KOPT-K1 (cell line): Measurements from ENCODE around the gene CBLN1.

Experiments
- H3K27ac ChIP-seq: fragments of 200-600 bp; sonication (generic); 2 replicates; pipeline ENCODE4 v1.5.1; 2016; ENCODE audit warnings: antibody characterized with exemption, mild to moderate bottlenecking, low read depth, low read length; ENCODE audit not compliant: poor library complexity, severe bottlenecking
- H3K36me3 ChIP-seq: fragments of 200-600 bp; sonication (generic); 2 replicates; pipeline ENCODE4 v1.5.1; 2017; ENCODE audit warnings: antibody characterized with exemption, mild to moderate bottlenecking, low read length, moderate library complexity; ENCODE audit not compliant: insufficient read depth
- H3K9me3 ChIP-seq: fragments of 200-600 bp; sonication (generic); 2 replicates; pipeline ENCODE4 v1.5.1; 2017; ENCODE audit warnings: antibody characterized with exemption, low read length, mild to moderate bottlenecking; ENCODE audit not compliant: insufficient read depth, poor library complexity, severe bottlenecking

Gene CBLN1

DNA sequence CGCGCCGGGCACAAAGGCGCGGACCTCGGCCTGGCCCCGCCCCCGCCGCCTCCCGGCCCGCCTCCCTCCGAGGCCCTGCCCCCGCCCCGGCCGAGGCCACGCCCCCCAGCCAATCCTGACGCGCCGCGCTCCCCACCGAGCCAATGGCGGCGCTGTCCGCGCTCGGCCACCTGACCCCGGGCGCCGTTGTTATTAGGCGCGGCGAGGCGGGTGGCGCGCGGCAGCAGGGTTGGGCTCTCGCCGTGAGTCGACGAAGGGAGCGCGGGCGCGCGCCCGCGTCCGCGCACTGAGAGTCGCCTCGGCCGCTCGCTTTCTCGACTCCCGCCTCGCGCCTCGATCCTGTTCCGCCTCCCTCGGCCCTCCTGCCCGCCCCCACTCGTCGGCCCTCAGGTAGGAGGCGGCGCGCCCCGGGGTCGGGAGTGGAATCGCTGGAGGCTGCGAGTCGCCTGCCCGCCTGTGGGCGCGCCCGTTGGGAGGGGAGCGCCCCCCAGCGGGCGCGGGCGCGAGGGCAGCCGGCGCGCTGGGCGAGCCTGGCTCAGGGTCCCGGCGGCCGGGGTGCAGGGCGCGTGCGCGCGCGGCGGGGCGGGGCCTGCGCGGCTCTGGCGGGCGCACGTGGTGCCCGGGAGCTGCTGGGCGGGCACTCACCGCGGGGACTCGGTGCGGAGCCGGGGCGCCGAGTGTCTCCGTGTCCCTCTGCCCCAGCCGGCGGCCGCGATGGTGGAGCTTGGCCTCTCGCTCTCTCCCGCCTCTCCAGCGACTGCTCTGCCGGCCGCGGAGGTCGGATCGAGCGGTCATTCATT is 405 bp upstream of the CBLN1 start:
- Histone ChIP-seq H3K36me3 (no peaks in the 10 kb centered on the region), H3K27ac (no peak overlapping the region), H3K9me3 (no peaks in the 10 kb centered on the region)

DNA sequence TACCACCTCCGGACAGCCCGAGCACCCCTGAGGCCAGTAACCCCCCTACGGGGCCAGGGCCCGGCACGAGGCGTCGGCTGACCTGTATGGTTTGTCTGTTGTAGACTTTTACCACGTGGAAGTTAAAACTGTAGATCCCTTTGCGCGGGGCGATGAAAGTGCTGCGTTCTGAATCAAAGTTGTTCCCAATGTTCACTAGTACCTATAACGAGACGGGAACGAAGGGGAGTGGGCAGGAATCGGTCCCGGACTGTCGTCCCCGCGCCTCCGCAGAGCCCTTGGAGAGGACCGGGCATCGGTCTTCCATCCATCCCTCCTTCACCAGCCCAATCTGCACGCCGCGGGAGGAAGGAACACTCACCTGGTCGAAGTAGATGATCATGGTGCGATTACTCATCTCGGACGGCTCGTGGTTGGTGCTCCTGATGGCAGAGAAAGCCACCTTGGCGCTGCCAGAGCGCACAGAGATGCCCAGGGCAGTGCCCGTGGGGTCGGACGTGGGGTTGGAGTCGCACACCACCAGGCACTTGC is 732 bp downstream of the CBLN1 start:
- Histone ChIP-seq H3K27ac (no peak overlapping the region), H3K36me3 (no peaks in the 10 kb centered on the region), H3K9me3 (no peaks in the 10 kb centered on the region)

DNA sequence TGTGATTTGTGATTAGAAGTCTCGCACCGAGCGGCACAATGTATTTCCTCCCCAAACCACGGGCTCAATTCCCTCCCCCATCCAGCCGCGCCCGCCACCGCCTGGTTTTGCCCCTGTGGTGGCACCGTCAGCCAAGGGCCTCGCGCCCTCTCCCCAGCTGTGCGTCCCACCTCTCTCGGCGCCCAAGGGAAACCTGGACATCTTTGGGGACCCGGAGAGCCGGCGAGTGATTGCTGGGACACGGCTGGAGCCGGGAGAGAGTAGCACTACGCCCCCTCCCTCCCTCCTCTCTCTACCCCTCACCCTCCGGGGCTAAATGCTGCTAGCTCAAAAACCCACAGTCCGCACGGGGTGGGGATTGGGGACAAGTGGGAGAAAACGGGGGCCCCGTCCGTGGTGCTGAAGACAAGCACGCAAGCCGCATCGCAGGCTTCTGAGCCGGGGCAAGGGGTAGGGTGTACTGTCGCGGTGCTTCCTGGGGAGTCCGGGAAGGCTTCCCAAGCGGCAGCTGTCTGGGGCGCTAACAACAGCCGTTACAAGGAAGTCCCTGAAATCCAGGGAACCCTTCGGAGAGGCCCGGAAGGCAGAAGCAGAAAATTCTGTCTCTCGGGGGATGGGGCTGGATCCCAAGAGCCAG is 1.4 kb downstream of the CBLN1 start:
- Histone ChIP-seq H3K27ac (no peak overlapping the region), H3K9me3 (no peaks in the 10 kb centered on the region), H3K36me3 (no peaks in the 10 kb centered on the region)

DNA sequence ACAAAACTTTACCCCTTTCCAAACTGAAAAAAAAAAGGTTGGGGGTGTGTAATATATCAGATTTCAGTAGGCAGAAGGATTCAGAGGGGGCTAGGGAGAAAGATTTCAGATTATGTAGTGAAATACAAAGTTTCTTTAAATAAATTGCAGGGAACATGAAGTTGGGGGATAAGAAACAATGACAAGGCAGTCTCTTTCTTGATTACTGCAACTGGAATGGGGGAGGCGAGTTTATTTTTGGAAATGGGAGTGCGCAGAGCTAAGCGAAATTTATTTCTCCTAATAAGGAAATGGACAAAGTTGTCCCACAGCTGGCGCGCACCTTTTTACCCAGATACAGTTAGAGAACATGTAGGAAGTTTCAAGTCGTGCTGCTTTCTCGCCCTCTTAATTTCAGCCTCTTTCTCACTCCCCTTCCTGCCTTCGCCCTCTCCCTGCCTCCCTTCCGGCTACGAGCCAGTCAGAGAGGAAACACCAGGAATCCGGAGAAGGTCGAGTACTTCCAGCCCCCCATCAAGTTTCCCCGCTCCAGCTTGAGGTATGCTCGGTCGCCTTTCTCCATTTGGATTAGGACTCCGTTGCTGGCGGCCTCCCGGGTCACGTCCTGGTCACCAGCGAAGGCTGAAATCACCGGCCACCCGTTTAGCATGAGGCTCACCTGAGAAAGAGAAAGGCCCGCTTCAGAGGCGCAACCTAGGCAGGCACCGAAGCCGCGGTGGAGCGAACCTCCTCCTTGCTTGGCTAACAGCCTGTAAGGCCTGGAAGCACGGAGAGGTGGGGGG is 2.5 kb downstream of the CBLN1 start:
- Histone ChIP-seq H3K36me3 (no peaks in the 10 kb centered on the region), H3K27ac (no peak overlapping the region), H3K9me3 (no peaks in the 10 kb centered on the region)

DNA sequence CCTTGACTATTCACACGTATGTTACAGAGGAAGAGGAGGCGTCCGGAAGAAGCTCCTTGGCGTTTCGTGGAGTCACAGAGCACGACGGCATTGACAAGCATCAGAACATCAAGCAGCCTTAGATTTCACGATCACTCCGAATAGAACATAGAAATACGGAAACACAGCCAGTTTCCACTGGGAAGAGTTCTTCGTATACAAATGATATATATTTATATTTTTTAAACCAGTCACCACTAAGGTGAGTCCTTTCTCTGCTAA is 3.1 kb downstream of the CBLN1 start:
- Histone ChIP-seq H3K27ac (no peak overlapping the region), H3K36me3 (no peaks in the 10 kb centered on the region), H3K9me3 (no peaks in the 10 kb centered on the region)

DNA sequence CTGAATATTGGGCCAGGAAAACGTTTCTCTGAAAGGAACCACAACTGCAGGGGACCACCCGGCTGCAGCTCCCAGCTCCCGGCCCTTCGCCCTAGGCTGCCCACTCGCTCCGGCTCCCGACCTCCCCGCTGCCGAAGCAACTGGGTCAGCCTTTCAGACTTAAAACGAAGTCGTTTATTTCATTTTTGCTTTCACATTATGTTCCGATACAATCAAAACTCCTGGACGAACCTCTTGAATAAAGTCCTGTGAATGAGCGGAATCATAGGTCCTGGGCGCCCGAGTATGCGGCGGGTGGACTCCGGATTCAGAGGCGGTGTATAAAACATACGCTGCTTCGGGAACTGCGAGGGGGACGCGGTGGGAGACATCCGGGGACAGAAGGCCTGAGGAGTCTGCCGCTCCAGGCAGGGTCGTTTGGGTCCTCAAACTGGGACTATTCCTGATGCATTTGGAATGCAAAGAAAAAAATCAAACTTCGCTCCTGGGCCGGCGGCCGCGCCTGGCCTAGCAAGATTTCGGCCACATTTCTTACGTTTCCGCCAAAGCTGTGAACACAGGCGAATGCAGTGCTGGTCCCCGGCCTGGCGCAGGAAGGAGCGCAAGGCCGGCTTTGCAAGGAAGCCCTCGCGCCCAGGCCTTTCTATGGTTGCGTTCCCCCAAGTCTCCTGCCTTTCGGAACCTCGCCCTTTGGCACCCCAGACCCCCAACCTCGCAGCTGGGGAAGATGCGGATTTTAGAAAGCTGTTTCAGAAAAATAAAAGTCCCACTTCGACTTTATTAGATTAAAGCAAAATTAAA is 3.7 kb downstream of the CBLN1 start:
- Histone ChIP-seq H3K36me3 (no peaks in the 10 kb centered on the region), H3K27ac (no peak overlapping the region), H3K9me3 (no peaks in the 10 kb centered on the region)

DNA sequence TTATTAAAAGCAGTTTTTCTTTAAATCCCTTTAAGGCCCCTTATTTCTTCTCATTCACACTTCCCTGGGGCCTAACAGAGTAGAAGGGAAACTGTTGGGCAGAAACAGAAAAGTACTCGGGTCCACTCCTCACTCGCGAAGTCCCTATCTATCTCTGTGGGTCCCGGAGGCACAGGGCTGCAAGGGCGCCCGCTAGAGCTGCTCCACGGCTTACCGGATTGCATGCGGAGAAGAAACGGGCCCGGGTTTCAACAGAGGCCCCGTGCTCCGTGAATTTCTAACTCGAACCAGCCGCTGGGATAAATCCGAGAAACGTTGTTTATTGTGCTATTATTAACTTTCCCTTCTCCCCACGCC is 4.3 kb downstream of the CBLN1 start:
- H3K9me3 ChIP-seq, result no peaks in the 10 kb centered on the region
- no peak overlapping the region for H3K27ac ChIP-seq
- H3K36me3 ChIP-seq, result no peaks in the 10 kb centered on the region

DNA sequence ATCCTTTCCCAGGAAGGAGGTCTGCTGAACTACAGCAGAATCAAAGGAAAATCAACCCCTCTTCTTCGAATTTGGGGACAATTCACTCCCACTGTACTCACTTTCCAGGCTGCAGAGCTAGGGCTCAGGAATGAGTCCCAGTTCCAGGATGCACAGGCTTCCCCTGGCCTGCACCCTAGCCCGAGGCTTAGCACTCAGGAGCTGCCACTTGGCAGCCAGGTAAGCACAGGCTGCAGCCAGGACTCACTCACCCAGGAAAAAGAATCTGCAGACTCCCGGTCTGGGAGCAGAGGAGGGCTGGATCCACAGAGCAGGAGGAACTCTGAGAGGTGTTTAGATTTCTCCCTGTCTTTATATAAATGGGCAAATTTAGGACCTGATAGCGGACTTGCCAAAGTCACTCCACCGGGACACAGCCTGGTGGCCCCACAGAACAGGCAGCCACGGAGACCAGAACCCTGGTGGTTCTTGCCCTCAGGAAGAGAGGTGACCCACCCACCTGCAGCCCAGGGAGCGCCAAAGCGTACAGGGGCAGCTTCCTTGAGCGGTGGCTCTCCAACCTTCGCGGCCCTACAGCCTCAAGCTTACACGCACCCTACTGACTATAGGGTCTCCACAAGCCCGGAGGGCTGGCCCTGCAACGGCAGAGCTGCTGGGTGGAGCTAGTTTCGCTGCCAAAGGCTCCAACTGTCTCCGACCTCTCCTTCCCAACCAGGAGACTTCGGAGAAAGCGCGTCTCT is 4.8 kb downstream of the CBLN1 start:
- H3K9me3 ChIP-seq, result no peaks in the 10 kb centered on the region
- no peak overlapping the region for H3K27ac ChIP-seq
- no peaks in the 10 kb centered on the region for H3K36me3 ChIP-seq

DNA sequence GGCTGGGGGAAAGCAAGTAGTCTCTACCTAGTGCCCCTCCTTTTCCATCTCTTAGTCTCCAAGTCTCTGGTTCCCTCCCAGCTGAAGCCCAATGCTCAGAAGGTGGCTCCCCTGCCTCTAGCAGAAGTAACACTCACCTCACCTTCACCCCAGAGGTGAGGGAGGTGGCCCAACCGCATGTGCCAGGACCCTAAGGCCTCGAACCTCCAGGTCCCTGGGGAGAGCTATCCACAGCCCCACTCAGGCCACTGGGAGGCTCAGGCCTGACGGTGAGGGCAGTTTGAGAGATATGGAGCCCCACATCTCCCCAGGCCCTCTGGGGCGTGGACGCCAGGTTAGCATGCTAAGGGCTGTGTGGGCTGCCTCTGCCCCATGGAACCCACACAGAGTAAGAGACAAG is 5.8 kb downstream of the CBLN1 start:
- no peaks in the 10 kb centered on the region for H3K9me3 ChIP-seq
- no peak overlapping the region for H3K27ac ChIP-seq
- H3K36me3 ChIP-seq, result no peaks in the 10 kb centered on the region

DNA sequence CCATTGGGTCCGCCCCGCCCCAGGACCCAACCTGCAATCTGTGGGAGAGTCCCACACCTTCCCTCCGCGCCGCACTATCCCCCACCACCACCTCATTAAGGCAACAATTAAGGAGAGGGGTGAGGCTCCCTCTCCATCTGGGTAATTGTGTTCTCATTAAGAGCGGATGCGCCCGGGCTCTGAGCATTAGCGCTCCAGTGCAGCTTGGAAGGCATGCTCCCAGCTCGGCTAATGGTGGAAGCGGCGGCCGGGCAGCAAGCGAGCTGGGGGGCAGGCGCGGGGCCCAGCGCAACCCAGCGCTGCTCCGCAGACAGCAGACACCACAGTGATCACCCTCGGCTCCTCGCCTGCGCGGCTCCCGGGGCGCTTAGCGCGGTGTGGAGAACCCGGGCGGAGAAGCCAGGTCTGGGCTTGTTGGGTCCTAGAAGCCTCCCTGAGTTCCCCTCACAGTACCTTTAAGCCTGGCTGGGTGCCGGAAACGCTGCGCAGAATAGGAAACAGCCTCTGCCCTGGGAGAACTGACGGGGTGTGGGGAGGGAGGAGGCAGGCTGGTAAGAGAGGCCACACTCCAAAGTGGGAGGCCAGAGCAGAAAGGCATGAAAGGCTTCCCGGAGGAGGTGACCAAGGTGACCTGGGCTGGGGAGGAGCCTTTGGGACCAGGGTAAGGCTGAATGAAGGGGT is 6.4 kb downstream of the CBLN1 start:
- H3K9me3 ChIP-seq, result no peaks in the 10 kb centered on the region
- H3K27ac ChIP-seq, result no peak overlapping the region
- H3K36me3 ChIP-seq, result no peaks in the 10 kb centered on the region

DNA sequence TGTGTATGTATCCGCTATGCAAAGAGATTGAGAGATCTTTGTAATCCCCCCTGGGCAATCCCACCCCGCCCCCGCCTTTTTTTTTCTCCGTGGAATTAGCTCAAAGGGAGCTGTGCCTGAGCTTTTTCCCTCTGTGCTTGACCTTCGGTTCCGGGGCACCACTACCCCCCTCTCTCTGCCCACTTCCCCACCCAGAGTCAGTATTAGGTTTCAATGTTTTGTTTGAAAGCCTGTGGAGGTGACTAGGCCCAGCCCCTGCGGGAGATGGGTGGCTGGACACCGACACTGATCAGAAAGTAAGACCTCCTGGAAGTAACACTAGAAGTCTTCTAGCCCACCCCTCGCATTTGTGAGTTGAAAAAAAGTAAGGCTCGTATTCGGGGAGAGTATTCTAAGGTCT is 7.0 kb downstream of the CBLN1 start:
- H3K27ac ChIP-seq, result no peak overlapping the region
- H3K9me3 ChIP-seq, result no peaks in the 10 kb centered on the region
- no peaks in the 10 kb centered on the region for H3K36me3 ChIP-seq

DNA sequence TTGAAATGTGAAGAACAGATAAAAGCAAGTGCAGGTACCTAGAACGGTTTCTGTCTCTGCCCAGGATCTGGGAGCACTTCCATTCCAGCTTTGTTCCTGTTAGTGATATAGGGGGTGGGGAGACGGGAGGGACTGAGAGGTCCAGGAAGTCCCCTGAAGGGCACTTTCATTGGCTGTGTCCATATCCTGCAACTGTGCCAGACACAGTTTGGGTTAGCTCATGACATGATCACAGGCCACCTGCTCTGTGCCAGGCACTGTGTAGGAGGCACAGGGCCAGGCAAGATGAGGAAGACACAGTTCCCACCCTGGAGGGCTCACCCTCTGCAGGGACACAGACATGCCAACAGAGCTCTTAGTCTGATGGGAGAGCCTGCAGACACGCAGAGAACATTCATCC is 7.9 kb downstream of the CBLN1 start:
- no peak overlapping the region for H3K27ac ChIP-seq
- H3K36me3 ChIP-seq, result no peaks in the 10 kb centered on the region
- H3K9me3 ChIP-seq, result no peaks in the 10 kb centered on the region

DNA sequence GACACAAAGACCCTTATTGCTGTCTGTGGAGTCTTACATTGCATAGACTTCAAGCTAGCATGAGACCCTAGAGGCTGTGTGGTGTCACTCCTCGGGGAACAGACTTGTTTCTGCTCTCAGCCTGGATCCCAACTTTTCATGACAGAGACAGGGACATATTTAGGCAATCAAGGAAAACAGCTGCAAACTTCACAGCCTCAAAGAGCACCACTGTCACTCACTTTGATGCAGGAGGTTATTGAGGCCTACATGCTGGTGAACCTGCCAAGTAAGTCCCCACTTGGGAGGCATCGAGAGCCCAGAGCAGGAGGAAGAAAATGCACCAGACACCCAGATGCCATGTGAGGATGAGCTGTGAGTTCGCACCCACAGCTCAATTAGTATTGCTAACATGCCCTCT is 10.3 kb downstream of the CBLN1 start:
- Histone ChIP-seq H3K27ac (no peak overlapping the region), H3K9me3 (no peaks in the 10 kb centered on the region), H3K36me3 (no peaks in the 10 kb centered on the region)

DNA sequence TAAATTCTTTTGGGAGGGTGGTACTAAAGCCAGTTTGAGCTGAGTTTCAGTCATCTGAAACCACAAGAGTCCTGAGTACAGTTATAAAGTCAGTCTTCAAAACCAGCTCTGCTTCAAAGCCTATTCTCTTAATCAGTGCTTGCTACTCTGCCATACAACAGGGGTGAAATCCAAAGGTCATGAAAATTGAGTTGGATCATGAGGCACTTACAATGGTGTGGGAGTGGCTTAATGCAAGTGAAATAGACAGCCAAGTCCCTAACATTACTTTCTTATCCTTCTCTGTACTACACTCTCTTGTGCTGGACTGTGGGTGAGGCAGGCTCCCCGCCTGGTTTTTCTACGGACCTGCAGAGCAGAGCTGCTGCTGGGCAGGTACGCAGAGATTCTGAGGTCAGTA is 12.4 kb downstream of the CBLN1 start:
- H3K9me3 ChIP-seq, result no peaks in the 10 kb centered on the region
- no peaks in the 10 kb centered on the region for H3K36me3 ChIP-seq
- H3K27ac ChIP-seq, result no peak overlapping the region
